Tibial nerve (tissue), 4 donors: ENCODE data around the gene GHRL. TPM values are rescaled to one million over a fixed set of nuclear protein-coding genes. Genes with fewer than 3 reads are reported as not detected.

ENCODE experiments used
- DNase-seq, 2 donors: peaks; one replicate each; pipeline ENCODE4 v3.0.0-alpha.2; 2019; ENCODE audit warnings: low spot score in 2 of 2
- H3K27ac ChIP-seq, 4 donors: fragments of 200-600 bp; sonication (generic) in 3 of 4; one replicate each; pipeline ENCODE4 v1.5.1; 2017 to 2019; ENCODE audit warnings: mild to moderate bottlenecking in 1 of 4
- H3K27me3 ChIP-seq, 2 donors: fragments of 200-600 bp; sonication (generic) in 1 of 2; one replicate each; pipeline versions ENCODE4 v1.5.1 to v1.6.0; 2017 to 2019
- H3K36me3 ChIP-seq, 3 donors: fragments of 200-600 bp; sonication (generic); one replicate each; pipeline ENCODE4 v1.5.1; 2018 to 2019
- H3K4me1 ChIP-seq, 4 donors: fragments of 200-600 bp; sonication (generic) in 3 of 4; one replicate each; pipeline ENCODE4 v1.5.1; 2017 to 2019
- H3K4me3 ChIP-seq, 4 donors: fragments of 200-600 bp; sonication (generic) in 3 of 4; one replicate each; pipeline ENCODE4 v1.5.1; 2017 to 2019; ENCODE audit warnings: mild to moderate bottlenecking in 1 of 4, moderate library complexity in 1 of 4
- H3K9me3 ChIP-seq, 4 donors: fragments of 200-600 bp; sonication (generic) in 3 of 4; one replicate each; pipeline ENCODE4 v1.5.1; 2017 to 2019
- EP300 ChIP-seq, 2 donors: sonication (generic); formaldehyde crosslinking; IDR thresholded peaks; one replicate each; pipeline ENCODE4 v1.6.1; 2017; ENCODE audit warnings: antibody characterized with exemption in 2 of 2, mild to moderate bottlenecking in 1 of 2
- POLR2A ChIP-seq, 2 donors: fragments of 450-650 bp; IDR thresholded peaks; one replicate each; pipeline ENCODE4 v1.6.1; 2017; ENCODE audit warnings: antibody characterized with exemption in 2 of 2, mild to moderate bottlenecking in 2 of 2, moderate library complexity in 2 of 2
- WGBS, 2 donors: methylation state at CpG; one replicate each; pipeline ENCODE4 v1.1.5; 2018; 5-methylcytosine and 5-hydroxymethylcytosine counted together
- total RNA-seq, 4 donors: library from RNA; depleted of rRNA; stranded (reverse); fragments of >200 nt; gene quantifications; one replicate each; pipeline ENCODE4 v1.1.0, GENCODE V29; 2016
- TF ChIP-seq, protein P1 (sequence below), 5 experiments: fragments of 200-600 bp in 3 of 5; fragments of 450-650 bp in 2 of 5; sonication (generic) in 3 of 5; IDR thresholded peaks; one replicate each; pipeline ENCODE4 v1.5.1; 2016 to 2019; ENCODE audit warnings: antibody characterized with exemption in 5 of 5, mild to moderate bottlenecking in 3 of 5, moderate library complexity in 2 of 5

GHRL gene
- total RNA-seq, 4 donors from 2014 or later, result 0.60 to 3.7 (median 2.9) TPM; not detected in 1

DNA sequence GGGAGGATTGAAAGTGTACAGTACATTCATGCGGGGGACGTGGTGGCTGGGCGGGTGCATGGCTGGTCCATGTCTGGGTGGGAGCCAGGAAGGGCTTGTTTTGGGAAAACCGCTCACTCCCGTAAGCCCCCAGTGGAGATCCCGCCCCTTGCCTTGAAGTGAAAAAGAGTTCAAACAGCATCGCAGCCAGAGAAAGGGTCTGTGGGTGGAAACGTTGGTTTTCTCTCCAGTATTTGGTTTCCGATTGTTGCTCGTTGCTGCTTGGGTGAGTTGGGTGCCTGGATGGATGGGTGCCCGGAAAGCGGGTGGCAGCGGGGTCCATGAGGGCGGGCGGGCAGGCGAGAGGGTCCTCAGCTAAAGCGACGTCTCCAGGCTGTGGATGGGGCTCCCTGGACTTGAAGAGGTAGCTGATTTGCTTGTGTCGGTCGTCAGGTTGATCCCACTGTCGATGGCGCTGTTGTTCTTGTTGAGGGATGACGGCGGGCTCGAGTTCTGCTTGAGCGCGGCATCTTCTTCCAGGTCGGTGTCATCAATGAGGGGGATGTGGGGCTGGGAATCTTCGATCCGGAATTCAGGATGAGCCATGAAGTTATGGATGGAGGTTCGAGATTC, 35.8 kb upstream of the GHRL start:
- no peak for DNase-seq
- H3K27ac ChIP-seq, result no peak overlapping the region
- H3K4me3 ChIP-seq, result no peak overlapping the region
- peaks cover 0 to 12% of the 10 kb centered on the region in 2 donors for H3K27me3 ChIP-seq
- H3K4me1 ChIP-seq, result no peaks in the 10 kb centered on the region
- no peaks in the 10 kb centered on the region for H3K9me3 ChIP-seq
- H3K36me3 ChIP-seq, result peaks cover 0 to 3% (median 0%) of the 10 kb centered on the region in 3 donors
- WGBS, 2 donors, result 41 to 51% methylated on average over 31 of the region's 31 CpGs
- TF ChIP-seq EP300 (IDR thresholded peaks at IDR 0.05) (no peak), POLR2A (IDR thresholded peaks at IDR 0.05) (no peak)
- TF ChIP-seq, protein P1, sequence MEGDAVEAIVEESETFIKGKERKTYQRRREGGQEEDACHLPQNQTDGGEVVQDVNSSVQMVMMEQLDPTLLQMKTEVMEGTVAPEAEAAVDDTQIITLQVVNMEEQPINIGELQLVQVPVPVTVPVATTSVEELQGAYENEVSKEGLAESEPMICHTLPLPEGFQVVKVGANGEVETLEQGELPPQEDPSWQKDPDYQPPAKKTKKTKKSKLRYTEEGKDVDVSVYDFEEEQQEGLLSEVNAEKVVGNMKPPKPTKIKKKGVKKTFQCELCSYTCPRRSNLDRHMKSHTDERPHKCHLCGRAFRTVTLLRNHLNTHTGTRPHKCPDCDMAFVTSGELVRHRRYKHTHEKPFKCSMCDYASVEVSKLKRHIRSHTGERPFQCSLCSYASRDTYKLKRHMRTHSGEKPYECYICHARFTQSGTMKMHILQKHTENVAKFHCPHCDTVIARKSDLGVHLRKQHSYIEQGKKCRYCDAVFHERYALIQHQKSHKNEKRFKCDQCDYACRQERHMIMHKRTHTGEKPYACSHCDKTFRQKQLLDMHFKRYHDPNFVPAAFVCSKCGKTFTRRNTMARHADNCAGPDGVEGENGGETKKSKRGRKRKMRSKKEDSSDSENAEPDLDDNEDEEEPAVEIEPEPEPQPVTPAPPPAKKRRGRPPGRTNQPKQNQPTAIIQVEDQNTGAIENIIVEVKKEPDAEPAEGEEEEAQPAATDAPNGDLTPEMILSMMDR (IDR thresholded peaks at IDR 0.05), result no peak

DNA sequence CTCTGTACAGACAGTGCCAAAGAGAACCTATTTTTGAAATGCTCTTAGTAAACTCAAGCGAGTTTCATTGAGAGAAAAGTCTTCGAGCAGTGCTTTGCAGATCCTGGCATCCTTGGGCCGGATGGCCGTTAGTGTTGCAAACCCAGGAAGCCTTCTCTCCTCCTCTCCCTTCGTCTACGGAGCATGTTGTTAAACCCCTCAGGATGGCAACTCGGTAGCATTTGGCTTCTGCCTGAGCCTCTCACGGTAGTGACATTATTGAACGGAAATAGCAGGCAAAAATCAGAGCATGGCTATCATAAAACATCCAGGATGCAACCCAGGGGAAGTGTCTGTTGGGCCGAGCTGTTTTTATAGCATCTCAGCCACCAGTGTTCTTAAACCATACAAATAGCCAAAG, 34.8 kb upstream of the GHRL start:
- Histone ChIP-seq H3K27ac (no peak overlapping the region), H3K9me3 (no peaks in the 10 kb centered on the region), H3K4me3 (no peak overlapping the region), H3K4me1 (no peaks in the 10 kb centered on the region), H3K27me3 (peaks cover 0 to 12% of the 10 kb centered on the region in 2 donors), H3K36me3 (no peaks in the 10 kb centered on the region)
- no peak for TF ChIP-seq POLR2A (IDR thresholded peaks at IDR 0.05)
- no peak for TF ChIP-seq EP300 (IDR thresholded peaks at IDR 0.05)
- TF ChIP-seq, protein P1 (IDR thresholded peaks at IDR 0.05), result no peak
- WGBS, 2 donors, result 52 to 59% methylated on average over 10 of the region's 10 CpGs
- no peak for DNase-seq

DNA sequence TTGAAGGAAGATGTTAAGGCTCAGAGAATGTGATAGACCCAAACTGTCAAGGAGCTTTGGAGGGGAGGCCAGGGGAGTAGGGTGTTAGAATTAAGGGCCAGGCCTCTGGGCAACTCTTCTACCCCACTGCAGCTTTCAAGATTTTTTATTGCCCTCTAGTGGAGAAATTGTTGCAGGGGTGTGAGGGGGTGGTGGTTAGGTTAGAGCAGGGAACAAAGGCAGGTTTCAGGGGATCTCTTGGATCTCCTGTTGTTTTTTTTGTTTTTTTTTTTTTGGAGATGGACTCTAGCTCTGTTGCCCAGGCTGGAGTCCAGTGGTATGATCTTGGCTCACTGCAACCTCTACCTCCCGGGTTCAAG, 29.6 kb upstream of the GHRL start:
- no peaks in the 10 kb centered on the region for H3K9me3 ChIP-seq
- TF ChIP-seq POLR2A (IDR thresholded peaks at IDR 0.05) (no peak), EP300 (IDR thresholded peaks at IDR 0.05) (no peak)
- TF ChIP-seq, protein P1 (IDR thresholded peaks at IDR 0.05), result peak in 1 of 5 experiments; percentile 11
- H3K27ac ChIP-seq, result no peak overlapping the region
- H3K4me1 ChIP-seq, result peaks cover 0 to 34% (median 12%) of the 10 kb centered on the region in 4 donors
- no peaks in the 10 kb centered on the region for H3K27me3 ChIP-seq
- peaks cover 0 to 16% (median 0%) of the 10 kb centered on the region in 3 donors for H3K36me3 ChIP-seq
- no peak overlapping the region for H3K4me3 ChIP-seq
- WGBS, 2 donors, result 94 to 95% methylated on average over 1 of the region's 1 CpG
- DNase-seq, result no peak

DNA sequence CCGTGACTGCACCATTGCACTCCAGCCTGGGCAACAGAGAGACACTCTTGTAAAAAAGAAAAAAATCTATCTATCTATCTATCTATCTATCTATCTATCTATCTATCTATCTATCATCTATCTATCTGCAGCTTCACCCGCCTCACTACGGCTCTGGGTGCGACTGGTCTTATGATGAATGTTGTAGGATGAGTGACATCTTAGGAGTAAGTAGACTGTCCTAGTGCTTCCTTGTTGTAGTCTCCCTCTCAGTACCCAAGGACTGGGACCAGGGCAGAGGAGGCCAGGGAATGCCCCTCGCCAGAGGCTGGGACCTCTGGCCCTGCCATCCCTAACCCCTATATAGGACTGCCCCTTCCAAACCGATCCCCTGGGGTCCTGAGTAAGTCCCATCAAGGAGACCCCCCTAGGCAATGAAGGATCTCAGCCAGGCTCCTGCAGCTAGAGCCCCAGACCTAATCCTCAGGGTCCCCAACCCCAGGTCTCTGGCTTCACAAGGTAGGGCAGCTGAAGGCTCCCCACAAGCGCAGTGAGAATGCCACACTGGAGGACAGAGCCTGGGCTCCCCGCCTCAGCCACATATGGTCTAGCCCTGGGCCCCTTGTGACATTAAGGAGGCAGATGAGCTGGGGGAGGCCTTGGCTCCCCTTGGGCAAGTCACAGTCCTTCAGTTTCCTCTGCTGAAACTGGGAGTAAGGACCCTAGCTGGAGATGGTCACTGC, 29.0 kb upstream of the GHRL start:
- 91 to 94% methylated on average over 6 to 8 of the region's 8 CpGs for WGBS, 2 donors
- Histone ChIP-seq H3K4me1 (peaks cover 0 to 34% (median 12%) of the 10 kb centered on the region in 4 donors), H3K27me3 (no peaks in the 10 kb centered on the region), H3K36me3 (peaks cover 0 to 21% (median 0%) of the 10 kb centered on the region in 3 donors), H3K9me3 (no peaks in the 10 kb centered on the region), H3K4me3 (peak overlapping the region in 2 of 4 donors; percentile 81 to 100), H3K27ac (peak overlapping the region in 1 of 4 donors; percentile 88)
- TF ChIP-seq POLR2A (IDR thresholded peaks at IDR 0.05), result no peak
- TF ChIP-seq, protein P1 (IDR thresholded peaks at IDR 0.05), result no peak
- TF ChIP-seq EP300 (IDR thresholded peaks at IDR 0.05), result no peak
- DNase-seq, result no peak

DNA sequence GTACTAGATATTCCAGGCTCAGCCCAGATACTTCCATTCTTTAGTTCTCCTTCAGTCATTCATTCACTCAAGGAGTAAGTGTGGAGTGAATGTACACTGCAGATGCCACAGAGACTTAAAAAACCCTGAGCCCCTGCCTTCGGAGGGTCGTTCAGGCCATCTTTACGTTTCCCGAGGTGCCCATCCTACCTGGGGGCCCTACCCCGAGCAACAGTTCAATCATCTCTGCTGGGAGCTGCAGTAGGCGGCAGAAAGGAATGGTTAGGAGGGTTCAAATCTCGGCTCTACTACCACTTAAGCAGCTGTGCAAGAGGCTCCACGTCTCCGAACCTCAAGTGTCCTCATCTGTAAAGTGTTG, 27.6 kb upstream of the GHRL start:
- H3K27me3 ChIP-seq, result no peaks in the 10 kb centered on the region
- peaks cover 0 to 35% (median 3%) of the 10 kb centered on the region in 3 donors for H3K36me3 ChIP-seq
- H3K9me3 ChIP-seq, result no peaks in the 10 kb centered on the region
- H3K4me1 ChIP-seq, result peaks cover 0 to 38% (median 12%) of the 10 kb centered on the region in 4 donors
- TF ChIP-seq POLR2A (IDR thresholded peaks at IDR 0.05), result no peak
- TF ChIP-seq, protein P1 (IDR thresholded peaks at IDR 0.05), result no peak
- no peak for TF ChIP-seq EP300 (IDR thresholded peaks at IDR 0.05)
- no peak for DNase-seq
- 0 to 1% methylated on average over 9 of the region's 9 CpGs for WGBS, 2 donors
- peak overlapping the region; percentile 28 to 91 (median 87) for H3K27ac ChIP-seq
- peak overlapping the region; percentile 81 to 100 (median 89) for H3K4me3 ChIP-seq
